DMS79 treated with DMSO at 0.1 percent for 48 hours (cell line): ENCODE measurements around the gene SLC9A2.

Source experiments
- DNase-seq: peaks from one replicate; lab custom pipeline; 2025; lab: John Stamatoyannopoulos, UW

The SLC9A2 gene

DNA sequence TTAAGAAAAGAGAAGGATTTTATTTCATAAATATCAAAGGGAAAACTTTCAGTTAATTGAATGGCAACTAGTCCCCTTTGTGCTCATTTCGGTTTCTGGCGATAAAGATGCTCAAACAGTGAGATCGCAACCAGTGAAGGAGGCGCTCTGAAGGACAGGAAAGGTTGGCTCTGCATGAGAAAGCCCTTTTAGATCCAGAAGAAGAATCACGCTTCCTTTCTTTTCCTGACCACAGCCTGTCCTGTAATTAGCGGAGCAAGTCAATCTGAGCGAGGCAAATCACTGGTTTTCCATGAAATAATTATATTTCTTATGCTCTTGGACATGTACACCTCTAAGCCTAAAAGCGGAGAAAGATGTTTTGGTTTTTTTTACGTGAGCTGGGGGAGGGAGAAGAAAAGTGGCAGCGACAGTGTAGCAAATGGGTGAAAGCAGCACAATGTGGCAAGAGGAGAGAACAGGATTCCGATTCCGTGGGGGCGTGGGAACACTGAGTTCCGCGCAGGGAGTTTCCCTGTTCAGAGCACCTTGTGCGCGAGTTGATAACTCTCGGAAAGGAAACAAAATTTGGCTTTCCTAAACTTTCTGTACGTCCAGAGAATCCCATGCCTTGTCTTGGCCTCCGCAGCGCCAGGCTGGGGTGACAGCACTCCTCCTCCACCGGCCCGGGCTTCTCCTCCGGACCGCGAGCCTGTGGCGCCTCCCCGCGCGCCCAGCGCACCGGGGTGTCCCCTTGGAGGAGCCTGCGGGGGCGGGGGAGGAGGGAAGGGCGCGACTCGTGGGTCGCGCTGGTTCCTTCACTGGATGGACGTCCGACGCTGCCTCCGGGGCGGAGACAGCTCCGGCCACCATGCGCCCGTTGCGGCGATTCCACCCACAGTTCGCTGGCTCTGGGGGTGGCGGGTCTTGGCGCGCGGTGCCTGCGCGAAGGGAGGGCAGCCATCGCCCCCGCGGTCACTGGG, 620 bp upstream of the SLC9A2 start:
- DNase-seq = no peak

DNA sequence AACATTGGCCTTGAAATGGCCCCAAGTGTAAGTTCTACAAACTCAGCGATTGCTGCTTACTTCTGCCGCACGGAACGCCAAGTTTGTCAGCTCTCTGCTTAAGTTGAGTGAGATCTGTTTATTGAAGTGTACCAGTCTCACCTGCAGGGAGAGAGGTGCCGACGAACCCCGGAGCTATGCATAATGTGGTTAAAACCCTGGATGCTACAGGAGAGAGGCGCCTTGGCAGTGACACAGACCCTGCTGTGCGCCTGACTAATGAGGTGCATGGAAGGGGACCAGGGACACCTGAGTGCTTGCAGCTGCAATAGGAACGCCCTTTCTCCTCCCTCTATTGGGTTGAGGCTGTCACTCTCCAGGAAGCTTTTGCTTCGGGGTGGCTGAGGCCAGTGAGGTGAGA, 979 bp downstream of the SLC9A2 start:
- DNase-seq = no peak

DNA sequence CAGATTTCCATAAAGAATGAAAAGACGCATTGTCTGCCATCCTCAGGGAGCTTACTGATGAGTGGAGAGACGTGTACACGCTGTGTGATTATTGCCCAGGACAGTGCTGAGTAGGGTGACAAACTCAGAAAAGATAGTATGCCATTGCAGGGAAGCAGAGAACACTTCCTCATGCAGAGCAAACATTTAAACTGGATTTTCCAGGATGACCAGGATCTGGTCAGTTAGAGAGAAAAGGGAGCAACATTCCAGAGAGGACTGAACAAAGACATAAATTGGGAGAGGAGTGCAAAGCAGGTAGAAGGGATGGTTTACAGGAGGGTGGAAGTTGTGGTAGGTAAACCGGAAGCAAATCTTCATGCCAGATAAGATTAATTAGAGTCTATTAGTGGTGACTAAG, 2.3 kb downstream of the SLC9A2 start:
- no peak for DNase-seq

DNA sequence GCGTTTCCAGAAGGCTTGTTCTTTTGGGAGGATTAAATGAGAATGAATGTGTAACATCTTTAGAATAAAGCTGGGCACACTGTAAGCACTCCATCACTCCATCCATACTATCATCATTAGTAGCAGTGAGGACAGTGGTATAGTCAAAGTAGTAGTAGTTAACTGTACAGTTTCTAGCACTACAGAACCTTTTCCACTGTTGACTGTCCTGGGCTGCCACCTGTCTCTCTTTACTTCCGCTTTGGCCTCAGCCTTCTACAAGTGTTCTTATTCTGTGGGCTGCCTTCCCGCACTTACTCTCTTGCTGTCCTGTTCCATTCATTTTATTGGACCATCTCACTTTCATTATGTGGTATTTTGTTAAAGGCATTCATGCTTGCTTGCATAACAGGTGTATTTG, 3.3 kb downstream of the SLC9A2 start:
- no peak for DNase-seq

DNA sequence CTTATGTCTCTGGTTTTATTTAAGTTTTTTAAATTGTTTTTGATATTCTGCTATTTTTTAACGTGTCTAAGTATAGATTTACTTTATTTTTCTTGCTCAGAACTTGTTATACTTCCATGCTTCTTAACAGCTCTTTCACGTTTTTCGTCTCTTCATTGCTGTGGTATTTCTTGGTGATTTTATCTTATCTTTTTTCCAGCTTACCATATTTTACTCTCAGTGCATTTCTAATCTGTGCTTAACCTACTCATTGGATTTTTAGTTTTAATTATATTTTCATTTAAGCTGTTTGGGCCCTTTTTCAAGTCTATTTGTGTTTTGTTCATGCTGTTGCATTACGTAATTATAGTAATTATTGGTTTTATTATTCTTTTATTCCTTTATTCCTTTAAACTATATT, 11.1 kb downstream of the SLC9A2 start:
- no peak for DNase-seq

DNA sequence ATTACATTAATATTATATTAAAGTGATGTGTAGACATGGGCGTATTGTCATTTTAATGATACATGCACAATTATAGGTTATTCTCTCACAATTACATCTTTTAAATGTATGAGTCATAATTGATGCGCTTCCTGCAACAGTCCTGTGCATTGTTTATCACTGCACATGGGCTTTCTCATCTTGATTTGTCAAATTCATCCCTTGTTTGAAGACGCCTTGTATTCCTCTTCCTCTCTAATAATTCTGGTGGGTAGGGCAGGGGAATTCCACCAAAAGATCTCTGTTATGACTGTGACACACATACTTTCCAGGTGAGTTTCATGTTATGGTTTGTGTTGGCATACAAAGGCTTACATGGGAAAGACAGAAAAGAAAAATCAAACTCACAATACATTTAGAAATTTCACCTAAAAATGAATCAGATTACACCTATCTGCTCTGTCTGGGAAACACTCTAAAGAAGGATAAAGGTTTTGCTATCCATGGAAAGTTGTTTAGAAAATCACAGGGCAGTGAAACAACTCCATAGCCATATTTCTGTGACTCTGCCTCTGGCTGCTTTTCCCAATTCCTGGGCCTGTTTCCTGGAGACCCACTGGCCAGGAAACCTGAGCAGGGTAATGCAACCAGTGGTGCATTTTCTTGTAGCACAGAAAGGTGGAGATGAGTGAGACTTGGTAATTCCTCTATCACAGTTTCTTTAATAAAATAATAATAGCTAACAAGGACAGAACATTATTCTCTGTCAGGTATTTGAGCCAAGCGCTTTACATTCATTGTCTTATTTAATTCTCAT, 13.2 kb downstream of the SLC9A2 start:
- no peak for DNase-seq

DNA sequence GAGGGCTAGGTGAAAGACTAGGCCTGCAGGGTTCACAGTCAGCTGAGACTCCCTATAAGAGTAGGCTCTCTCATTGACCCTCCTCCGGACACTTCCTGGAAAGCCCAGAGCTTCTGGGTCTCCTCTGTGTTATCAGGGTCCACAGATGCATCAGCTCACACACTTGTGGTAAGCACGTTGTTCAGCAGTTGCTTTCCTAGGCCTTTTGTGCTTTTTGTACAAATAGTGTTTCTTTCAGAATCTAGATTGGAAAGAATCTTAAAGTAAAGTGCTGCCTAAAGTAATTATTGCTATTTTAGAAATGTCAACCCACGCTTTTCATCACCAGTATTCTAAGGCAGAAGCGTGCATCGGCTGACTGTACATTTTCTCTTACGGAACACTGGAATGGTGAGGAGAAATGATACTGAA, 15.5 kb downstream of the SLC9A2 start:
- DNase-seq = no peak

DNA sequence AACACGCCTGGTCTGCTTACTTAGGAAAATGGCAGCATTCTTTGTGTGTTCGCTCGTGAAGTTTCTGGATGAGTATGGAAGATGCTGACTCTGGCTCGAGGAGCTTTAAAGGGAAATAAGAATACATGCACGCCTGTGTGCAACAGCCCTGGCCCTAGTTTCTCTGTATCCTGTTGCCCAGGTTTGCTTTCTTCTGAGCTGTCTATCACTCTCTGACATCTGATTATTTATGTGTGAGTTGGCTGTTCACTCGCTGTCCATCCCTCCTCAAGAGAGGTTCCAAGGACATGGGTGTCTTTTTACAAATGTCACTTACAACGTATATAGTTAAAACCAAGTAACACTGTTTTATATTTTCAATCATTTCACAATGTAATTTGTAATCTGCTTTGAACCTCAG, 16.0 kb downstream of the SLC9A2 start:
- no peak for DNase-seq

DNA sequence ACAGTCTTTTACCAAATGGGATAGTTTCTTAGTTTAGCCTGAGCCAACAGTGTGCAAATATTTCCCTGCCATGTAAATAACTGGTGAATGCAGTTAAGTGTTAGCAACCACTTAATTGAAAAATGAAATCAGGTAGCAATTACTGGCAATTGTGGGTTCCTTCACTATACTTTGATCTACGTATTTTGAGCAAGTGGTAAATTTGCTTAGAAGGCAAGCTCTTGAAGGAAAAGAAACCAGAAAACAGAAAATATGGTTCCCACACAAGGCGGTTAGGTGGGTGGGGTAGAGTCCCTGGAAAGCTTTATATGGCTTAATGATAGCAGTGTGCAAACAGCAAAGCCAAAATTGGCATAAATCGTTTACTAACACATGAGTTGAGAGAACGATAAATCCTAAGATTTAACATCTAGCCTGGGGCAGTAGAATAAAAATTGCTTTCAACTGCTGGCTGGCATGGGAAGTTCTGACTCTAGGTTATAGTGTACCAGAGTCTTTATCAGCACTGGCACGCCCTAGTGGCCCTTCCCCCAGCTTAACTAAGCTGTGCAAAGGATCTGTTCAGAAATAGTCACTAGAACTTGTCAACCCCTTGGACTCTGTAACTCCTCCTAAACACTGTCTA, 17.0 kb downstream of the SLC9A2 start:
- DNase-seq = no peak

DNA sequence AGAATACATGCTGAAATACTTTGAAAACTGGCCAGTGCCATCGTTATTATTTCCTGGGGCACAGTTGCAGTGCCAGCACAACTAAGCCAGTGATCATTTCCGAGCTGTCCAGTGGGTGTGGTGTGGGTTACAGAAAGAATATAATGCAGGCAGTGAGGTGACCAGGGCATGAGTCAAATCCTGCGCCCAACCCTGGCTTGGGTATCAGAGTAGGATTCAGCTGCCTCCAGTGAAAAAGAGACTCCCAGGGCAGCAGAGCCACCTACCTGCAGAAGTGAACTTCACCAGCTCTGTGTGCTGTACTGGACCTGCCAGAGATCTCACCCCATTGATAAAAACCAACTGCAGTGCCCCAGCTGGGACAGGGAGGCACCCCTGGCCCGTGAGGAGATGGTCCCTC, 18.0 kb downstream of the SLC9A2 start:
- DNase-seq = no peak

DNA sequence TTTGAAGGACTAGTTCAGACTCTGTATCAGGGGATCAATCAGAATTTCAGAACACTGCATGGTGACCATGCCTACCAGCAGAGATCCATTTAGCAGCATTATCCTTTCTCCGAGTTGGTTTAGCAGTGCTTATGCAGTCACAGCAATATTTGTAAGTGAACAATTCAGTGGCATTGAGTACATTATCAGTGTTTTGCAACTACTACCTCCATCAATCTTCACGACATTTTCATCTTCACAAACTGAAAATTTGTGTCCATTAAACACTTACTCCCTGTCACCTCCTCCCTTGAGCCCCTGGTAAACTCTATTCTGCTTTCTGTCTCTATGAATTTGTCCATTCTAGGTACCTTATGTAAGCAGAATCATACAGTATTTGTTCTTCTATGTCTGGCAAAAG, 20.1 kb downstream of the SLC9A2 start:
- no peak for DNase-seq

DNA sequence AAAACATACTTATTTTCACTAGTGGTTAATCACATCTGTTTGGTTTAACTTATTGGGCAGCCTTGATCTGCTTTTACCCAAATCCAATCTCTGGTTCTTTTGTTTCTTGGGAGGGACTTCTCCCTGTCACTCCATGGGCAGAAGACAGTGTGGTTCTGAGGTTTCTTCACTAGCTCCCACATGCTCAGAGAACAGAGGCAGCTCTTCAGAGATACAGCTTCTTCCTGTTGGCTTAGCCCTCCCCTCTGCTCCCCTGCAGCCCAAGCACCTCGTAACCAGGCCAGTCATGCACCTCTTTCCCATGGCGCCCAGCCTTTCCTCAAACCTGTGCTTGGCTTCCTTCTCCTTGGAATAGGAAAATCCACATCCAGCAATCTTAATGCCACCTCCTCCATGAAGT, 32.8 kb downstream of the SLC9A2 start:
- no peak for DNase-seq

DNA sequence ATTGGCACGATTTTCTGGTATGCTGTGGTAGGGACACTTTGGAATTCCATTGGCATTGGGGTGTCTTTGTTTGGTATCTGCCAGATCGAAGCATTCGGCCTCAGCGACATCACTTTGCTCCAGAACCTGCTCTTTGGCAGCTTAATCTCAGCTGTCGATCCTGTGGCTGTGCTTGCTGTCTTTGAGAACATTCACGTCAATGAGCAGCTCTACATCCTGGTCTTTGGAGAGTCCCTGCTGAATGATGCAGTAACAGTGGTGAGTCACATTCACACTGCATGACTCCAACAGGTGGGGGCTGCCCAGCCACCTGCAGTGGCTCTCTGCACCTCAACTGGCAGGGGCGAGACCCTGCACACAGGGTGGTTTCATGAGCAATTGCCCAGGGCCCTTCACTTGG, 38.4 kb downstream of the SLC9A2 start:
- no peak for DNase-seq

DNA sequence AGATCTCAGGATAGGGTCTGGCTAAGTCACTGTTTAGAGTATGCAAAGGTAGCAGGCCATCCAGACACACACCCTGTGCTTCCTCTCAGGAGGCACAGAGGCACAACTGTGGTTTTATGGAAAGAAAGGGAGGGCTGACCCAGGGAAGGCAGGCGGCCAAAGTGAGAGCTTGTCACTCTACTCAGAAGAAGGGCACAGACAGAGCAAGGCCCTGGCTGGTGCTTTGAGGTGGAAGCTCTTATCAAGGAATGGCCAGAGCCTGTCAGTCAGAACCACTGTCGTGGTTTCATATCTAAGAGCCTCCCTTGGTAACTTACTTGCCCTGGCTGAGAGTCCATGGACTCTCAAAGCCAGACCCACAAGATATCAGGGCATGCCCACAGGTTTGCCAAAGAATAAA, 40.7 kb downstream of the SLC9A2 start:
- no peak for DNase-seq

DNA sequence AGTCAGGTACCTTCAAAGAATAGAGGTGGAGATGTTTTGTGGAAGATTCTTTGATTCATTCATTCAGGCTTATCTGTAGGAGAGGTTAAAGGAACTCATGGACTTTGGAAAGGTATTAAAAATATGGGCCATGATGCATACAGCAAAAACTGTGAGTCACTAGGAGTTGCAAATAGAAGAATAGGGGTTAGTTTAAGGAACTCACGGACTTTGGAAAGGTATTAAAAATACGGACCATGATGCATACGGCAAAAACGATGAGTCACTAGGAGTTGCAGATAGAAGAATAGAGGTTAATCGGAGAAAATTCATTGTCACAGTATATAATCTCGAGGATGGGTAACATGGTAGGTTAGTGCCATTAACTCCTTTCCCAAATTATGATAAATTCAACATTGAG, 41.2 kb downstream of the SLC9A2 start:
- no peak for DNase-seq

DNA sequence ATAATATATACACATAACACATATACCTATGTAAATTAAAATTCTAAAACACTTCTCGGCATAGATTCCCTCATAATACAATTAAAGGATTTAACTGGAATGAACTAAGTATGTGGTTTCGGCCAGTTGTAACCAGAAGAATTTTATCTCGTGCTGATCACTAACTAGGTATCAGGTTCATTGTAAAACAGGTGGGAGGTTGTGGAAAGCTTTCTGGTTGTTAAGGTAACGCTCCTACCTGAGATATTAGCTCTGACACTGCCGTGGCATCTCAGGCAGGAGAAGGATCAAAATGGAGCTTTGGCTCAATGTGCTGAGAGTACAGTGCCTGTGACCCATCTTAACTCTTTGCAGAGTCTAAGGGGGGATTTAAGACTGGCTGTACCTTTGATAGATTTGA, 42.5 kb downstream of the SLC9A2 start:
- no peak for DNase-seq

DNA sequence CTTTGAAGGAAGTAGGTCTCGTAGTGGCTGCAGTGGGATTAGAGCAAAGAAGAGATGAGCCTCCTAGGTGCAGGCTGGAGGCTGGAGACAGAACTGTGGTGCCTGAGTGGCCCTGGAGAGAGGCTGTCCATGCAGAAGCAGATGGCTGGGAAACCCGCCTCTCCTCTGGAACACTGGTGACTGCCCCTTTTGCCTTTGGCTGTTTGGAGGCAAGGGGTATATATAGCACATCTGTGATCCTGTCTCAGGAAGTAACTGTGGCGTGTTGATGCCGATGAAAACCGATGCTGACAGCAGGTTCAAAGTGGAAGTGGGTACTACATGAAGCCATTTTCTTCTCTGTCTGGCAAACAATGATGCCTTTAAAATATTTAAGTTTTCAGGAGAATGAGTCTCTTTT, 43.5 kb downstream of the SLC9A2 start:
- no peak for DNase-seq

DNA sequence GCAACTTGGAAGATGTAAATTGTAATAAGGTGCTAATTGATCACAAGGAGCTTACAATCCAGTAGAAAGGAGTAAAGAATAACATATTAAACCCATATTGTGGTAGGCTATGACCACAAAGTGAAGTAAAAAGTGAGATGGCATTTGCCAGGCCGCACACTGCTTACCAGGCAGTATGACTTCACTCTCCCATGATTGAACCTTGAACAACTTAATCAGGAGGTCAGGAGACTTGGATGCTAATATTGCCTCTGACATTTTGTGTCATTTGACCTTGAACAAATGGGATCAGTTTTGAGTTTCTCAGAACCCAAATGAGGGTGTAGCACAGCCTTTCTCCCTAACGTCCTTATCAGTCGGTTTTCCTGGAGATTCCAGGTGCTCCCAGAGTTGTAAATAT, 44.0 kb downstream of the SLC9A2 start:
- no peak for DNase-seq

DNA sequence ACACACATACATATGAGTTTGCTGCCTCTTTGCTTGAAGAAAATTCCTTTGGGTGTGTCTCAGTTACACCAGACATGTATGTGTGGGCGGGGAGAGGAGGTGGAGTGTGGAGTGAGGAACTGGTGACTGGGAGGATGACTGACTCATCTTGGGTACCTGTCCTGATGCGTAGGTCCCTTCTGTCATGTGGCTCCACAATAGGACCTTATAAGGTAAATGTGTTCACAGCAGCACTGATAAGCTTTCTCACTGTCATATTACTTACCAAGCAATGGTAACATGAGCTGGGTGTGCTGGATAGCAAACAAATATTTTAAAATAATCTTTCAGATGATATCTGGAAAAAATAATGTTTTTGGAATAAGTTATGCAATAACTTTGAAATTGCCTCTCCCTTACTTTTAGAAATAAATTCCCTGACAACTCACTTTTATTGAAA, 45.1 kb downstream of the SLC9A2 start:
- DNase-seq = no peak

DNA sequence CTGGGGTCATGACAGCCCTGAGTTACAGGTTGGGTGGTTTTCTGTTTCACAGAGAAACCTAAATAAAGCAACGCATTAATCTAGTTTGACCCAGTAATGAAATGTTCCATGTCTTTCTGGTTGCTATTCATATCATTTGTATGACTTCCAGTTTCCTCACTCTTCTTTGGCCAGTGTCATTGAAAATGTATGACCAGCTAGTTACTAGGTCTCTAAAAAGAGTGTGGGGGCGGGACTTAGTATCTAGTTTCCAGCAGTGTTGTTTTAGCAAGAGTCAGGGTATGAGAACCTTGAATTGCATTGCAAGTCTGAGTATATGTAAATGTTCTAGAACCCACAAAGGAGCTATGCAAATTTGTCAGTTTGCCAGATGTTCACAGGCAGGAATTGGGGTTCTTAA, 47.7 kb downstream of the SLC9A2 start:
- no peak for DNase-seq

DNA sequence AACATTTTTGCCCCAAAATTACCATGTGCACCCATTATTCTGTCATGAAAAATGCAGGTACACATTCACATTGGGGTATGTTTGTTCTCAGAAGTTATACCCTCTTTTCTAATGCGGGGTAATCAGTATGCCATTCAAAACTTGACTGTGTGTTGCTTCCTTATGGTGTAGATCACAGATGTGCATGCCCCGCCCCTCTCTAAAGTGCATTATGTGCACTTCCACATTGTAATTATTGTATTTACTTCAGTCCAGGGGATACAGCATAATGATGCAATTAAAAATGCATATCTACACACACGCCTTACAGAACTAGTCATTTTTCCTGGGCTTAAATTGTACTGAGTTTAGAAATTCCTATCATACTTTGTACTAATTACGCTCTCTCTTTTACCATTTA, 48.8 kb downstream of the SLC9A2 start:
- no peak for DNase-seq

DNA sequence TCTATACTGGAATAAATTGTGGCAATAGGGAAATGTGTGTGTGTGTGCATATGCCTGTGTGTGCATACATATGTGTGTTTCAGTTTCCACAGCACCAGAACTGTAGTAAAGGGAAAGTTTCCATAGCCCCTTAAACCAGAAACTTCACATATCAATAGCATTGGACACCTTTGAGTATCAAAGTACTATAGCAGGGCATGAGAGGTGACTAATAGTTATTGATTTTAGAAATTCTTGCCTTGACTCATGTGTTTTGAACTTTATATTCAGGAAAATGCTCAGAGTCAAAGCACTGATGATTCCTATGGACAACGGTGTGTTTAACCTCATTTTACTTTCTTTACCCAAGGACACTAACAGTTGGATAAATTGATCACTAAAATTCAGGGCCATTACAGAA, 50.0 kb downstream of the SLC9A2 start:
- DNase-seq = no peak
